Astrocyte of the cerebellum (primary cell): ENCODE data around the gene CLIP2.

Source experiments
- DNase-seq: peaks from one replicate; pipeline ENCODE4 v3.0.0-alpha.2; 2011; ENCODE audit warnings: low read depth
- H3K4me3 ChIP-seq: 2 replicates; pipeline ENCODE4 v1.5.1; 2011; ENCODE audit warnings: mild to moderate bottlenecking, low read depth, low read length, moderate library complexity
- CTCF ChIP-seq: IDR thresholded peaks from 2 replicates; pipeline ENCODE4 v1.5.1; 2012; ENCODE audit warnings: low read length, low read depth, moderate library complexity, mild to moderate bottlenecking; ENCODE audit errors: missing control alignments
- in situ Hi-C: cut with HindIII; loops from 2 replicates; pipeline ENCODE4 v1.10.0; 2017; ENCODE audit warnings: low sequenced_read_pairs

The CLIP2 gene

DNA sequence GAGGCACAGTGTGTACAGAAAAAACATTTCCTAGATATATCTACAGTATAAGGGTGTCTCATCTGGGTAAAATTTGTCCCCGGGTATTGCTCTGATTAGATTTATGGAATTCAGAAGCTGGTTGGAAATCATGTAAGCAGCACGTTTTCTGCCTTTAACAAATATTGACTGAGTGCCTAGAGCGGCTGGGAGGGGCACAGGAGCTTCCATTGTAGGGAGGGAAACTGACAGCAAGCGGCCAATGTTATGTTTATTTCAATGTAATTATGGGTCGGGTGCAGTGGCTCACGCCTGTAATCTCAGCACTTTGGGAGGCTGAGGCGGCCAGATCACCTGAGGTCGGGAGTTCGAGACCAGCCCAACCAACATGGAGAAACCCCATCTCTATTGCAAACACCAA, 30.6 kb upstream of the CLIP2 start:
- H3K4me3 ChIP-seq = no peak overlapping the region
- TF ChIP-seq CTCF = no peak
- in situ Hi-C loops = no loop called here
- DNase-seq = no peak

GRCh38 chr7:74262639-74263398, 26.4 kb upstream of the CLIP2 start:
- DNase-seq = no peak
- TF ChIP-seq CTCF = no peak
- in situ Hi-C loops = no loop called here
- H3K4me3 ChIP-seq = no peak overlapping the region

- H3K4me3 ChIP-seq = no peak overlapping the region
- DNase-seq = no peak
- TF ChIP-seq CTCF = no peak
- in situ Hi-C loops = no loop called here
These were observed 25.6 kb upstream of the CLIP2 start for GRCh38 chr7:74263399-74264120.

GRCh38 chr7:74266191-74266963, 22.8 kb upstream of the CLIP2 start:
- no peak for TF ChIP-seq CTCF
- in situ Hi-C loops = no loop called here
- DNase-seq = no peak
- no peak overlapping the region for H3K4me3 ChIP-seq

DNA sequence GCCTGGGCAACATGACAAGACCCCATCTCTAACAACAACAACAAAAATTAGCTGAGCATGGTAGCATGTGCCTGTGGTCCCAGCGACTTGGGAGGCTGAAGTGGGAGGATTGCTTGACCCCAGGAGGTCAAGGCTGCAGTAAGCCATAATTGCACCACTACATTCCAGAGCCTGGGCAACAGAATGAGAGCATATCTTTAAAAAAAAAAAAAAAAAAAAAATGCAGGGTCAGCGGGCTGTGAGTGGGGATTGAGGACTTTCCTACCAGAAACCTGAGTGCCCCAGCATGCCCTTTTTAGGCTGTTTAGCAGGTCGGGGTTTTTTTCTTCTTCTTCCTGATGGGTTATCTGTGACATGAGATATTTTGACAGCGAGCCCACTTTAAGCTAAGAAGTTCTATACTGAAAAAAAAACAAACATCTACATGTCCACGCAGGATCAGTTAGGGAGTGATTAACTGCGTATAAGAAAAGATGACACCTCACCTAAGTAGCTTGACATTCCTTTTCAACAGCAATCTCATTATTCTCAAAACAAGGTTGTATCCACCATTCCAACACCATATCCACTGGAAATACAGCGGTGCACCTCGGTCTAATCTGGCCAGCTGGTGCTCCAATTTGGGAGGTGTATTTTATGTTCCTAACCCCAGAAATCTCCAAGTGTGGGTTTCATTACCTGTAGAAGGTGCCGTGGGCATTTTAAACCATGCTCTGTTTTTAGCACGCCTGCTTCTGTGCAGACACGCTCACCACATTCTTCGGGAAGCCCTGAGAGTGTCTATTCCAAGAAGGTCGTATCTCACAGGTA, 21.2 kb upstream of the CLIP2 start:
- TF ChIP-seq CTCF = no peak
- in situ Hi-C loops = no loop called here
- no peak overlapping the region for H3K4me3 ChIP-seq
- DNase-seq = no peak
